PC-3 (cell line): ENCODE measurements around the gene PLXNB2.

ENCODE experiments used
- EZH2phosphoT487 ChIP-seq: fragments of 300-600 bp; sonication (generic); IDR thresholded peaks from 2 replicates; pipeline ENCODE4 v1.6.1; 2018; ENCODE audit warnings: mild to moderate bottlenecking, antibody characterized with exemption, low read length, borderline replicate concordance
- TF ChIP-seq, protein P1 (sequence below): fragments of 300-600 bp; sonication (generic); conservative IDR thresholded peaks from 2 replicates; pipeline ENCODE4 v1.5.1; 2017; ENCODE audit warnings: antibody characterized with exemption, low read depth, mild to moderate bottlenecking, low read length

DNA sequence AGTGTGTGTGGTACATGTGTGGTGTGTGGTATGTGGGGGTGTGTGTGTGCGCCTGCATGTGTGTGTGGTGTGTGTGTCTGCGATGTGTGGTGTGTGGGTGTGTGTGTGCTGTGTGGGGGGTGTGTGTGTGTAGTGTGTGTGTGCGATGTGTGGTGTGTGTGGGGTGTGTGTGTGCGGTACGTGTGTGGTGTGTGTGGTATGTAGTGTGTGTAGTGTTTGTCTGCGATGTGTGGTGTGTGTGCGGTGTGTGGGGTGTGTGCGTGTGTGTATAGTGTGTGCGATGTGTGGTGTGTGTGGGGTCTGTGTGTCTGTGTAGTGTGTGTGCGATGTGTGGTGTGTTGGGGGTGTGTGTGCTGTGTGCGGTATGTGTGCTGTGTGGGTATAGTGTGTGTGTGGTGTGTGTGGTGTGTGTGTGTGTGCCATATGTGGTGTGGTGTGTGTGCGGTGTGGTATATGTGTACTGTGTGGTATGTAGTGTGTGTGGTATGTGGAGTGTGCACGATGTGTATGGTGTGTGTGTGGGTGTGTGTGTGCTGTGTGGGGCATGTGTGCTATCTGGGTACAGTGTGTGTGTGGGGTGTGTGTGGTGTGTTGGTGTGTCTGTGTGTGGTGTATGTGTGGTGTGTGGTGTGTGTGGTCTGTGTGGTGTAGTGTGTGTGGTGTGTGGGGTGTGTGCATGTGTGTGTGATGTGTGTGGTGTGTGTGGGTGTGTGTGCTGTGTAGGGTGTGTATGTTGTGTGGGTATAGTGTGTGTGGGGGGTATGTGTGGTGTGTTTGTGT, 30.0 kb upstream of the PLXNB2 start:
- no peak for TF ChIP-seq EZH2phosphoT487
- TF ChIP-seq, protein P1, sequence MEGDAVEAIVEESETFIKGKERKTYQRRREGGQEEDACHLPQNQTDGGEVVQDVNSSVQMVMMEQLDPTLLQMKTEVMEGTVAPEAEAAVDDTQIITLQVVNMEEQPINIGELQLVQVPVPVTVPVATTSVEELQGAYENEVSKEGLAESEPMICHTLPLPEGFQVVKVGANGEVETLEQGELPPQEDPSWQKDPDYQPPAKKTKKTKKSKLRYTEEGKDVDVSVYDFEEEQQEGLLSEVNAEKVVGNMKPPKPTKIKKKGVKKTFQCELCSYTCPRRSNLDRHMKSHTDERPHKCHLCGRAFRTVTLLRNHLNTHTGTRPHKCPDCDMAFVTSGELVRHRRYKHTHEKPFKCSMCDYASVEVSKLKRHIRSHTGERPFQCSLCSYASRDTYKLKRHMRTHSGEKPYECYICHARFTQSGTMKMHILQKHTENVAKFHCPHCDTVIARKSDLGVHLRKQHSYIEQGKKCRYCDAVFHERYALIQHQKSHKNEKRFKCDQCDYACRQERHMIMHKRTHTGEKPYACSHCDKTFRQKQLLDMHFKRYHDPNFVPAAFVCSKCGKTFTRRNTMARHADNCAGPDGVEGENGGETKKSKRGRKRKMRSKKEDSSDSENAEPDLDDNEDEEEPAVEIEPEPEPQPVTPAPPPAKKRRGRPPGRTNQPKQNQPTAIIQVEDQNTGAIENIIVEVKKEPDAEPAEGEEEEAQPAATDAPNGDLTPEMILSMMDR: no peak
